Gastroesophageal sphincter (tissue), 3 donors: ENCODE results near the gene SLC9A5.

Source experiments
- POLR2AphosphoS5 ChIP-seq: sonication (generic); formaldehyde crosslinking; IDR thresholded peaks from one replicate; pipeline ENCODE4 v1.6.1; 2017; ENCODE audit warnings: antibody characterized with exemption
- TF ChIP-seq, protein P1 (sequence below), 4 experiments: fragments of 200-600 bp in 2 of 4; fragments of 450-650 bp in 2 of 4; sonication (generic) in 1 of 4; IDR thresholded peaks; one replicate each; pipeline ENCODE4 v1.5.1; 2017 to 2019; ENCODE audit warnings: antibody characterized with exemption in 4 of 4, mild to moderate bottlenecking in 2 of 4, moderate library complexity in 2 of 4

GRCh38 chr16:67238278-67238575, 10.6 kb upstream of the SLC9A5 start:
- TF ChIP-seq, protein P1, sequence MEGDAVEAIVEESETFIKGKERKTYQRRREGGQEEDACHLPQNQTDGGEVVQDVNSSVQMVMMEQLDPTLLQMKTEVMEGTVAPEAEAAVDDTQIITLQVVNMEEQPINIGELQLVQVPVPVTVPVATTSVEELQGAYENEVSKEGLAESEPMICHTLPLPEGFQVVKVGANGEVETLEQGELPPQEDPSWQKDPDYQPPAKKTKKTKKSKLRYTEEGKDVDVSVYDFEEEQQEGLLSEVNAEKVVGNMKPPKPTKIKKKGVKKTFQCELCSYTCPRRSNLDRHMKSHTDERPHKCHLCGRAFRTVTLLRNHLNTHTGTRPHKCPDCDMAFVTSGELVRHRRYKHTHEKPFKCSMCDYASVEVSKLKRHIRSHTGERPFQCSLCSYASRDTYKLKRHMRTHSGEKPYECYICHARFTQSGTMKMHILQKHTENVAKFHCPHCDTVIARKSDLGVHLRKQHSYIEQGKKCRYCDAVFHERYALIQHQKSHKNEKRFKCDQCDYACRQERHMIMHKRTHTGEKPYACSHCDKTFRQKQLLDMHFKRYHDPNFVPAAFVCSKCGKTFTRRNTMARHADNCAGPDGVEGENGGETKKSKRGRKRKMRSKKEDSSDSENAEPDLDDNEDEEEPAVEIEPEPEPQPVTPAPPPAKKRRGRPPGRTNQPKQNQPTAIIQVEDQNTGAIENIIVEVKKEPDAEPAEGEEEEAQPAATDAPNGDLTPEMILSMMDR (IDR thresholded peaks at IDR 0.05): no peak
- TF ChIP-seq POLR2AphosphoS5: no peak
